Mesenchymal stem cell (in vitro differentiated cells and primary cell): Measurements from ENCODE around the gene MLN.
A peak's percentile ranks its signal among the peaks of the same experiment; 100 is the strongest.

ENCODE experiments used
- DNase-seq: peaks from one replicate; pipeline ENCODE4 v3.0.0-alpha.2; 2013
- H2AFZ ChIP-seq: one replicate; pipeline ENCODE4 v1.6.1; 2013; ENCODE audit warnings: low read depth, mild to moderate bottlenecking, control low read depth, inconsistent platforms, low read length, moderate library complexity
- H2AK5ac ChIP-seq: 2 replicates; pipeline ENCODE4 v1.6.1; 2013; ENCODE audit warnings: low read length, moderate library complexity, mild to moderate bottlenecking, inconsistent platforms; ENCODE audit not compliant: severe bottlenecking
- H2BK120ac ChIP-seq: one replicate; pipeline ENCODE4 v1.6.1; 2013; ENCODE audit warnings: low read depth, mild to moderate bottlenecking, inconsistent platforms, low read length, moderate library complexity
- H2BK12ac ChIP-seq, 2 experiments: one replicate each; pipeline ENCODE4 v1.6.1; 2013; ENCODE audit warnings: inconsistent platforms in 2 of 2, low read length in 2 of 2, mild to moderate bottlenecking in 2 of 2, moderate library complexity in 2 of 2, control low read depth in 1 of 2
- H2BK15ac ChIP-seq: one replicate; pipeline ENCODE4 v1.6.1; 2013; ENCODE audit warnings: mild to moderate bottlenecking, low read depth, inconsistent platforms; ENCODE audit not compliant: poor library complexity, severe bottlenecking
- H2BK5ac ChIP-seq: 2 replicates; pipeline ENCODE4 v1.6.1; 2013; ENCODE audit warnings: low read depth, mild to moderate bottlenecking, low read length, control low read depth, inconsistent platforms; ENCODE audit not compliant: poor library complexity, severe bottlenecking
- H3K14ac ChIP-seq, 2 experiments: one replicate each; pipeline ENCODE4 v1.6.1; 2013; ENCODE audit warnings: inconsistent platforms in 2 of 2, low read length in 2 of 2, control low read depth in 1 of 2, mild to moderate bottlenecking in 1 of 2, moderate library complexity in 1 of 2
- H3K18ac ChIP-seq, 2 experiments: one replicate each; pipeline ENCODE4 v1.6.1; 2013; ENCODE audit warnings: inconsistent platforms in 2 of 2, low read length in 2 of 2, control low read depth in 1 of 2, low read depth in 1 of 2, mild to moderate bottlenecking in 1 of 2
- H3K23ac ChIP-seq, 2 experiments: one replicate each; pipeline ENCODE4 v1.6.1; 2013; ENCODE audit warnings: inconsistent platforms in 2 of 2, low read length in 2 of 2, mild to moderate bottlenecking in 2 of 2, moderate library complexity in 2 of 2, control low read depth in 1 of 2
- H3K27ac ChIP-seq: 2 replicates; pipeline ENCODE4 v1.5.1; 2013; ENCODE audit warnings: mild to moderate bottlenecking, moderate library complexity, low read length, control low read depth, inconsistent platforms; ENCODE audit not compliant: poor library complexity, severe bottlenecking
- H3K27me3 ChIP-seq, 2 experiments: 2 replicates each; pipeline versions ENCODE4 v1.6.1 to v1.7.0; 2013; ENCODE audit warnings: low read length in 2 of 2, mild to moderate bottlenecking in 2 of 2, moderate library complexity in 2 of 2, control low read depth in 1 of 2, inconsistent platforms in 1 of 2; ENCODE audit not compliant: control insufficient read depth in 1 of 2, insufficient read depth in 1 of 2
- H3K36me3 ChIP-seq, 2 experiments: 2 replicates each; pipeline versions ENCODE4 v1.6.1 to v1.7.0; 2013; ENCODE audit warnings: low read length in 2 of 2, control low read depth in 1 of 2, inconsistent platforms in 1 of 2, low read depth in 1 of 2, mild to moderate bottlenecking in 1 of 2; ENCODE audit not compliant: insufficient read depth in 2 of 2, control insufficient read depth in 1 of 2
- H3K4ac ChIP-seq, 2 experiments: one replicate each; pipeline ENCODE4 v1.6.1; 2013; ENCODE audit warnings: inconsistent platforms in 2 of 2, low read length in 2 of 2, mild to moderate bottlenecking in 2 of 2, moderate library complexity in 2 of 2, control low read depth in 1 of 2, low read depth in 1 of 2
- H3K4me1 ChIP-seq: 2 replicates; pipeline ENCODE4 v1.6.1; 2013; ENCODE audit warnings: low read depth, low read length, control low read depth; ENCODE audit not compliant: control insufficient read depth, insufficient read depth
- H3K4me2 ChIP-seq: 2 replicates; pipeline ENCODE4 v1.6.1; 2013; ENCODE audit warnings: low read length, mild to moderate bottlenecking, inconsistent platforms; ENCODE audit not compliant: poor library complexity, severe bottlenecking
- H3K4me3 ChIP-seq, 2 experiments: 2 replicates each; pipeline versions ENCODE4 v1.5.1 to v1.7.0; 2013; ENCODE audit warnings: low read length in 2 of 2, mild to moderate bottlenecking in 2 of 2, control low read depth in 1 of 2, low read depth in 1 of 2; ENCODE audit not compliant: insufficient read depth in 1 of 2
- H3K79me1 ChIP-seq: replicated peaks from 2 replicates; pipeline ENCODE4 v1.6.1; 2013; ENCODE audit warnings: mild to moderate bottlenecking, control low read depth, low read length, inconsistent platforms; ENCODE audit not compliant: poor library complexity, severe bottlenecking
- H3K9ac ChIP-seq: 2 replicates; pipeline ENCODE4 v1.7.0; 2013; ENCODE audit warnings: mild to moderate bottlenecking, low read length, moderate library complexity
- H3K9me3 ChIP-seq: 2 replicates; pipeline ENCODE4 v1.7.0; 2013; ENCODE audit warnings: mild to moderate bottlenecking, low read length; ENCODE audit not compliant: control insufficient read depth
- H4K8ac ChIP-seq: one replicate; pipeline ENCODE4 v1.6.1; 2013; ENCODE audit warnings: inconsistent platforms, mild to moderate bottlenecking, low read length, moderate library complexity
- H4K91ac ChIP-seq: one replicate; pipeline ENCODE4 v1.6.1; 2013; ENCODE audit warnings: mild to moderate bottlenecking, low read length, inconsistent platforms
- WGBS: methylation state at CpG from one replicate; pipeline ENCODE4 v1.1.7; 2013; ENCODE audit warnings: mixed read lengths; 5-methylcytosine and 5-hydroxymethylcytosine counted together

The MLN gene

GRCh38 chr6:33772082-33772830 is 31.5 kb downstream of the MLN start:
- Histone ChIP-seq H2BK5ac (no peak overlapping the region), H3K14ac (peak overlapping the region in 1 of 2 experiments; percentile 95), H3K18ac (peak overlapping the region; percentile 25 to 86), H2BK15ac (no peak overlapping the region), H2BK120ac (no peak overlapping the region), H2AK5ac (peak overlapping the region; percentile 73), H3K23ac (no peak overlapping the region), H4K91ac (peak overlapping the region; percentile 71), H3K4me3 (peak overlapping the region in 1 of 2 experiments; percentile 37), H2BK12ac (peak overlapping the region; percentile 30 to 74), H3K4me1 (peaks cover 53% of the 10 kb centered on the region), H3K4ac (peak overlapping the region in 1 of 2 experiments; percentile 90), H4K8ac (peak overlapping the region; percentile 78), H3K27ac (peak overlapping the region; percentile 90), H3K9me3 (peaks cover 1% of the 10 kb centered on the region), H3K27me3 (peaks cover 0 to 9% of the 10 kb centered on the region in 2 experiments), H3K79me1 (peaks cover 22% of the 10 kb centered on the region), H3K36me3 (peaks cover 50 to 53% of the 10 kb centered on the region in 2 experiments), H2AFZ (no peak overlapping the region), H3K4me2 (no peak overlapping the region), H3K9ac (peak overlapping the region; percentile 70)
- WGBS: 65% methylated on average over 24 of the region's 24 CpGs
- DNase-seq: peak; percentile 74

- H3K4me3 ChIP-seq: peak overlapping the region in 1 of 2 experiments; percentile 37
- H3K4ac ChIP-seq: peak overlapping the region in 1 of 2 experiments; percentile 90
- WGBS: 7% methylated on average over 39 of the region's 47 CpGs
- peaks cover 8% of the 10 kb centered on the region for H3K9me3 ChIP-seq
- peak overlapping the region; percentile 55 for H2BK120ac ChIP-seq
- H3K9ac ChIP-seq: peak overlapping the region; percentile 70
- peak overlapping the region; percentile 58 for H2BK5ac ChIP-seq
- peaks cover 41 to 45% of the 10 kb centered on the region in 2 experiments for H3K36me3 ChIP-seq
- H3K14ac ChIP-seq: peak overlapping the region in 1 of 2 experiments; percentile 95
- H2BK15ac ChIP-seq: no peak overlapping the region
- peaks cover 0 to 12% of the 10 kb centered on the region in 2 experiments for H3K27me3 ChIP-seq
- peak overlapping the region; percentile 97 for H4K91ac ChIP-seq
- H2AFZ ChIP-seq: no peak overlapping the region
- peak overlapping the region in 1 of 2 experiments; percentile 74 for H2BK12ac ChIP-seq
- H3K23ac ChIP-seq: no peak overlapping the region
- DNase-seq: peak; percentile 96
- peak overlapping the region; percentile 10 for H4K8ac ChIP-seq
- peaks cover 48% of the 10 kb centered on the region for H3K4me1 ChIP-seq
- peak overlapping the region; percentile 93 to 95 for H3K18ac ChIP-seq
- peak overlapping the region; percentile 95 for H2AK5ac ChIP-seq
- H3K4me2 ChIP-seq: no peak overlapping the region
- H3K27ac ChIP-seq: peak overlapping the region; percentile 91
- H3K79me1 ChIP-seq: peaks cover 14% of the 10 kb centered on the region
Observed at GRCh38 chr6:33771146-33772081, 32.4 kb downstream of the MLN start.

DNA sequence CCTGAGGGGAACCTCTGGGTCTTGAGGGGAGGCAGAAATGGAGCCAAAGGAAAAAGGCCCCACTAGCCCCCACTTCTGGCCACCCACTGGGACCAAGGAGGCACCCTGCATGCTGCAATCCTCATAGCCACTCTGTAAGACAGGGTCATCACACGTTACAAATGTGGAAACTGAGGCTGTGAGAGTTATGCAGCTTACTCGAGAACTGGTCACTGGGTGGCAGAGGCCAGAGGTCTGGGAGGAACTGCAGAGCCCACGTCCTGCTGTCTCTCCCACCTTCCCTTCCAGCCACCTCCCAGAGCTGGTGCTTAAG is 33.0 kb downstream of the MLN start:
- H3K4ac ChIP-seq: peak overlapping the region; percentile 30 to 85
- peak overlapping the region; percentile 93 to 95 for H3K18ac ChIP-seq
- no peak overlapping the region for H2AFZ ChIP-seq
- H3K23ac ChIP-seq: no peak overlapping the region
- H2BK120ac ChIP-seq: peak overlapping the region; percentile 55
- peak overlapping the region; percentile 95 for H2AK5ac ChIP-seq
- DNase-seq: no peak
- H3K4me1 ChIP-seq: peaks cover 48% of the 10 kb centered on the region
- peak overlapping the region; percentile 91 for H3K27ac ChIP-seq
- H3K4me3 ChIP-seq: no peak overlapping the region
- H3K4me2 ChIP-seq: no peak overlapping the region
- peak overlapping the region; percentile 37 to 60 for H2BK12ac ChIP-seq
- H4K91ac ChIP-seq: peak overlapping the region; percentile 97
- H3K9ac ChIP-seq: peak overlapping the region; percentile 70
- peak overlapping the region; percentile 83 for H2BK15ac ChIP-seq
- peak overlapping the region; percentile 63 for H4K8ac ChIP-seq
- peak overlapping the region; percentile 58 for H2BK5ac ChIP-seq
- H3K9me3 ChIP-seq: peaks cover 8% of the 10 kb centered on the region
- WGBS: 14% methylated on average over 3 of the region's 3 CpGs
- H3K27me3 ChIP-seq: peaks cover 0 to 12% of the 10 kb centered on the region in 2 experiments
- H3K14ac ChIP-seq: peak overlapping the region in 1 of 2 experiments; percentile 68
- peaks cover 9% of the 10 kb centered on the region for H3K79me1 ChIP-seq
- H3K36me3 ChIP-seq: peaks cover 35 to 39% of the 10 kb centered on the region in 2 experiments
